Measurements from ENCODE around the gene THAP4.

Gene THAP4

GRCh38 chr2:241563571-241563980 lies 73.4 kb downstream of the THAP4 start:
- no peak for DNase-seq (ENCODE audit: low spot score)

DNA sequence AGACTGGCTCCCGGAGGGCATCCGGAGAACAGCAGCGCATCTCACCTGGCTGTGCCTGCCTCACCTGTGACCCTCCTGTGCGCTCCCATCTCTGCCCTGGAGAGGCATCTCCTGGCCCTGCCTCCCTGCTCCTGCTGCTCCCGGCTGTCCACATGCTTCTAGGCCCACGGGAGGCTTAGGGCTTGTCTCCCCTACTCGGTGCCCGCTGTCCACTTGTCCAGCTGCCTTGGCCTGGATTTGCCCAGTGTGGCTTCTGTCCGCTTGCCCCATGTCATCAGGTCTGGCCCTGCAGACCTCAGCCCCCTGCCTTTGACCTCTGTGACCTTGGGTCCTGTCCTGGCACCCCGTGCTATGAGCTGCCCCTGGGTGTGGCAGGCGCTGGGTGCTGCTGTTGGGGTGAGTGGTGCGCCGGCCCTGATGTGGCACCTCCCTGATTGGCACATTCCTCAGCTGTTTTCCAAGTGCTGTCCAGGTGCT lies 73.9 kb downstream of the THAP4 start:
- no peak for DNase-seq (ENCODE audit: low spot score)

- DNase-seq (ENCODE audit: low spot score), result no peak
Observed at GRCh38 chr2:241562269-241562891, 74.6 kb downstream of the THAP4 start.

GRCh38 chr2:241561832-241562231 lies 75.1 kb downstream of the THAP4 start:
- peak; percentile 19 for DNase-seq (ENCODE audit: low spot score)

GRCh38 chr2:241560883-241561474 lies 76.0 kb downstream of the THAP4 start:
- DNase-seq (ENCODE audit: low spot score), result no peak

- no peak for DNase-seq (ENCODE audit: low spot score)
Observed at GRCh38 chr2:241560162-241560882, 76.6 kb downstream of the THAP4 start.

DNA sequence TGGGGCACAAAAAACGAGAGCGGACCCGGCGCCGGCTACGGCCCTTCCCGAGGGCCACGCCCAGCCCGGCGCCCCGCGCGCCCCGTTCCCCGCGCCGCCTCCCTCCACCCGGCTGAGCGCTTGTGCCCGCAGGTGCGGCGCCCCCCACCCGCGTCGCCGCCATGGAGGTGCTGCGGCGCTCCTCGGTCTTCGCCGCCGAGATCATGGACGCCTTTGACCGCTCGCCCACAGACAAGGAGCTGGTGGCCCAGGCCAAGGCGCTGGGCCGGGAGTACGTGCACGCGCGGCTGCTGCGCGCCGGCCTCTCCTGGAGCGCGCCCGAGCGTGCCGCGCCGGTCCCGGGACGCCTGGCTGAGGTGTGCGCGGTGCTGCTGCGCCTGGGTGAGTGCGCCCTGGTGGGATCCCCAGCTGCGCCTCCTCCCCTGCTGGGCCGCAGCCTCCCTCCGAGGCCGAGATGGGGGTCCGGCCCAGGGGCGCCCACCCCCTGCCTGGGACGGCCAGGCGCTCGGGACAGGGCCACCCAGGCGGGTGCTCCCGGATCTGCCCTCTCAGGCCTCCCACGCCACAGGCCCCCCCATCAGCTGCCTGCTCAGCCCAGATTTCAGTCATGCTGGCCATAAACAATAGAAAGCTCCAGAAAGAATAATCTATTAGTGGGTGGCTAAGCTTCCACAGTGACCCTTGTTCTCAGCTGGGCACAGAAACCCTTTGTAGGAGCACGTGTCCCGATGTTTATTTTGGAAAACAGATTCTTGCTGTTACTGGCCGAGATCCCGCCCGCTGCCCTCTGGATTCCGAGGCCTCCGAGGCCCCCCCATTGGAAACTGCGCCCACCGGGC lies 77.4 kb downstream of the THAP4 start:
- peak; percentile 36 for DNase-seq (ENCODE audit: low spot score)

DNA sequence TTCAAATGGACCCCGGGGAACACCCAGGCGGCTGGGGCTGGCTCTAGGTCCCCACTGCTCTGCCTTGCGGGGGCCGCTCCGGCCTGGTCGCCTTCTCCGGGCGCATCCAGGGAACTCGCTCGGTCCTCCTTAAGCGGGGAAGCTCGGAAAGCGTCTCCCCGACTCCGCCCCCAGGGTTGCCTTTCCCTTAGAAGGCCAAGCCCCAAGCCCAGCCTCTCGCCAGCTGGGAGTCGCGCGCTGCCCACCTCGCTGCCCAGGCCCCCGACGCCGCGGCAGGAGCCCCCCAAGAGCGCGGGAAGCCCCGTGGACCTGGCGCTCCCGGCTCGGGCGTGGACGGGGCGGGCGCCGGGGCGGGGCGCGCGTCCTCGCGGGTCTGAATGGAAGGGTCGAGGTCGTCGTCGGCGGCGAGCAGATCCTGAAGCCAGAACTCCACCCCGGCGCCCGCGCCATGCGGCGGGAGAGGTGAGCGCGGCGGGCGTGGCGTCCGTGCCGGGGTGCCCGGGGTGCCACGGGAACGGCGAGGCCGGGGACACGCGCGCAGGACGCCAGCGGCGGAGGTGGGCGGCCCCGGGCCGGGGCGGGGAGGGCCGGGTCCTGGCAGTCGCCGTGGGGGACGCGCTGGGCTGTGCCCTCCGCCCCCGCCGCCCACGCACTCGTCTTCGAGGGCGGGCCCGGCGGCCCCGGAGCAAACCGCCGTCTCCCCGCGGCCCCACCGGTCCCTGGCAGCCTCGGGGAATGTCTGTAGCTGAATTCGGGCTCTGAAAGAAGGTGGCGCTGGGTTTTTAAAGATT lies 78.2 kb downstream of the THAP4 start, which contains the start of gene BOK:
TSS of gene BOK (plus strand) at position 214 of the 791 bp plus-strand sequence. CDS start 739 bp downstream, outside the sequence.
- peak; percentile 64 for DNase-seq (ENCODE audit: low spot score)

DNA sequence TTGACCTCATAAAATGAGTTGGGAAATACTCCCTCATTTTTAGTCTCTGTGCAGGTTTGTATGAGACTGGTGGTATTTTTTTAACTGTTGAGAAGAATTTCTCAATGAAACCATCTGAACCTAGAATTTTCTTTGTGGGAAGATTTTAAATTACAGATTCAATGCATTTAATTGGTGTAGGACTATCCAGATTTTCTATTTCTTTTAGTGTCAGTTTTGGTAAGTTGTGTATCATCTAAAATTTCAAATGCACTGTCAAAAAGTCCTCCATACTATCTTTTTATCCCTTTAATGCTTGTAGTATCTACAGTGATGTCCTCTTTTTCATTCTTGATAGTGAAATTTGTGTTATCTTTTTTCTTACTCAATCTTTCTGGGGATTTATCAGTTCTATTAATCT lies 80.2 kb downstream of the THAP4 start:
- DNase-seq (ENCODE audit: low spot score), result no peak

- no peak for DNase-seq (ENCODE audit: low spot score)
Observed at GRCh38 chr2:241555711-241556110, 81.2 kb downstream of the THAP4 start.

- no peak for DNase-seq (ENCODE audit: low spot score)
Observed at GRCh38 chr2:241554610-241555322, 82.2 kb downstream of the THAP4 start.

- DNase-seq (ENCODE audit: low spot score), result no peak
Observed at GRCh38 chr2:241553981-241554380, 83.0 kb downstream of the THAP4 start.

GRCh38 chr2:241553512-241553830 lies 83.5 kb downstream of the THAP4 start:
- no peak for DNase-seq (ENCODE audit: low spot score)

- no peak for DNase-seq (ENCODE audit: low spot score)
Observed at GRCh38 chr2:241551998-241552737, 84.8 kb downstream of the THAP4 start.

GRCh38 chr2:241551599-241551997 lies 85.4 kb downstream of the THAP4 start:
- DNase-seq (ENCODE audit: low spot score), result no peak

DNA sequence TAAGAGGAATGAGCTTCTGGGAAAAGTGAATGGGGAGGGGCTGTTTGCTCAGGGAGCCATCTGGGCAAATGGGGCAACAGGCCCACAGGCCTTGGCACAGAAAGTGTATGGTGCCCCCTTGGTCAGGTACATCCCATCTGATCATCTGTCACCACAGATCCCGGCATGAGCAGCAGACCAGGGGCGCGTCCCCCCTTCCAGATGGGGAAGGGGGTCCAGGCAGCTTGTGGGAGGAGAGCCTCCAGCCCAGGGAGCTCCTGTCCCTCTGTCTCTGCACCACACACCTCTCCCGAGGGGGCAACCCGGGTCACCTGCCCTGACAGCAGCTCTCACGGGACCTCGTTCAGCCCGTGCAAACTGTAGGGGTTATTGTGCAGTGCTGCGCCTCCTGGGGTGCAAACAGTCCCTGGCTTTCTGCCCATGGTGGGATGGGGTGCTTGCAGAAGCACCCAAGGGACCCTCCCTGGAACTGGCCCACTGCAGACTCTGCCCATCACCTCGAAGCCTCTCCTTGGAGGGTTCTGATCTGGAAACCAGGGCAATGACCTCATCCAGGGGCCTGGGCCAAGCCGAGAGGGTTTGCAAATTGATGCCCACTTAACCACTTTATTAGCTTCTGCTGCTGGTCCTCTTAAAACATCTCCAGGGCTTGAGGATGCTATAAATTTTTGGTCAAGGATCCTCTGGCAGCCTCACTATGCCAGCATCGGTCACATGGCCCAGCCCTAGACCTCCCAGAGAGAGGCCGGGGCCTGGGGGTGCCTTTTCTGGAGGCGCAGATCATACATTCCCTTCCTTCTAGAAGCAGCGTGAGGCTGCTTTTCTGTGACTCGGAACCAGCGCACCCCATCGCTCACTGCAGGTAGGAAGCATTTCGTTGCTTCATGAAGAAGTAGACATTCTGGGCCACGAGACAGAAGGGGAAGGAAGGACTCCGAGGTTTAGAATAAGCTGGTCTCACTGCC lies 86.1 kb downstream of the THAP4 start:
- no peak for DNase-seq (ENCODE audit: low spot score)

DNA sequence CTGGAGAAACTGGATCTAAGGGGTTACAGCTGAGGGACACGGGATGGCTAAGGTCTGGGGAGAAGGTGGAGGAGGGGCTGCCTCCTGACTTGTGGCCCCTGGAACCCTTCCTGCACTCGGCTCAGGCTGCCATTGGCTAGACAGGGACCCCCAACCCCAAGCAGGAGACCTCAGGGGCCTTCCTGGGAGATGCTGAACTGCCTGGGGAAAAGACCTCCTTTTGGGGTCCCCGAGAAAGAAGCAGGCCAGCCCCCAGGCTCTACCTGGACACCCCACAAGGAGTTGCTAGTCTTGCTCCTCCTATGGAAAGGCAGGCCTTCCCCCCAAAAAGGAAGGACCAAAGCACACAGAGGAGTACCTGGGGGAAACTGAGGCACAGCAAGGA lies 88.5 kb downstream of the THAP4 start:
- no peak for DNase-seq (ENCODE audit: low spot score)

- no peak for DNase-seq (ENCODE audit: low spot score)
Observed at GRCh38 chr2:241547781-241548450, 89.0 kb downstream of the THAP4 start.

Measured in SW480 (cell line).